ENCODE results near the gene RBM10.

GRCh38 chrX:47187106-47187677 lies 42.2 kb downstream of the RBM10 start:
- no peak for TF ChIP-seq CTCF (IDR thresholded peaks at IDR 0.05; ENCODE audit: extremely low read depth in 1 of 2, insufficient read depth in 1 of 2, low read depth in 1 of 2, low read length in 2 of 2)
- TF ChIP-seq MAX (IDR thresholded peaks at IDR 0.05; ENCODE audit: insufficient read depth, insufficient read length): no peak
- TF ChIP-seq EZH2 (IDR thresholded peaks at IDR 0.05; ENCODE audit: borderline replicate concordance, low read depth, low read length, severe bottlenecking): no peak
- TF ChIP-seq POLR2A (IDR thresholded peaks at IDR 0.05; ENCODE audit: low read depth, low read length): no peak
- TF ChIP-seq POLR2AphosphoS5 (IDR thresholded peaks at IDR 0.05; ENCODE audit: insufficient read depth, low read depth, low read length): no peak

All from endothelial cell of umbilical vein (primary cell).